PC-3 (cell line): ENCODE measurements around the gene ERCC6L2. TPM values are rescaled to one million over a fixed set of nuclear protein-coding genes. Genes with fewer than 3 reads are reported as not detected.

Experiments used
- ATAC-seq: fragments of 200-7000 bp; cut with Tn5 transposase; 2 replicates; pipeline ENCODE4 v1.9.1; 2020; ENCODE audit warnings: mild to moderate bottlenecking, moderate library complexity
- BruUV-seq: library from RNA; stranded (reverse); fragments of 400-500 nt; replicated peaks from 2 replicates; lab custom pipeline; 2021; lab: Mats Ljungman, UMichigan
- CTCF ChIA-PET: fragments of 300-600 bp; sonication (Branson Sonifier 250); formaldehyde crosslinking; loops from one replicate; lab custom pipeline; 2022; ENCODE audit warnings: antibody characterized with exemption; lab: Charles Lee
- POLR2A ChIA-PET: fragments of 300-600 bp; sonication (Branson Sonifier 250); formaldehyde crosslinking; loops from one replicate; lab custom pipeline; 2022; ENCODE audit warnings: antibody characterized with exemption; ENCODE audit not compliant: unreplicated experiment; lab: Charles Lee
- DNase-seq: peaks from one replicate; pipeline ENCODE4 v3.0.0-alpha.2; 2015
- H2AFZ ChIP-seq: fragments of 300-600 bp; sonication (generic); 2 replicates; pipeline ENCODE4 v1.6.0; 2016; ENCODE audit warnings: antibody characterized with exemption, low read length
- H3F3A ChIP-seq: fragments of 300-600 bp; sonication (generic); one replicate; pipeline ENCODE4 v1.6.0; 2017; ENCODE audit warnings: antibody characterized with exemption, low read length, control low read depth, mild to moderate bottlenecking; ENCODE audit not compliant: unreplicated experiment
- H3K27ac ChIP-seq: fragments of 300-600 bp; sonication (generic); 2 replicates; pipeline ENCODE4 v1.5.1; 2016; ENCODE audit warnings: mild to moderate bottlenecking, low read length
- H3K27me3 ChIP-seq: fragments of 300-600 bp; sonication (generic); 2 replicates; pipeline ENCODE4 v1.6.1; 2016; ENCODE audit warnings: low read length, mixed read lengths
- H3K36me3 ChIP-seq: fragments of 300-600 bp; sonication (generic); 2 replicates; pipeline ENCODE4 v1.6.1; 2016; ENCODE audit warnings: low read depth, mixed run types, low read length, mixed read lengths
- H3K4me1 ChIP-seq: fragments of 300-600 bp; sonication (generic); 2 replicates; pipeline ENCODE4 v1.5.1; 2016; ENCODE audit warnings: low read length; ENCODE audit not compliant: insufficient read depth
- H3K4me2 ChIP-seq: fragments of 300-600 bp; sonication (generic); 2 replicates; pipeline ENCODE4 v1.6.0; 2016; ENCODE audit warnings: low read length
- H3K4me3 ChIP-seq: fragments of 300-600 bp; sonication (generic); 2 replicates; pipeline ENCODE4 v1.5.1; 2016; ENCODE audit warnings: mild to moderate bottlenecking, low read length, mixed read lengths
- H3K79me2 ChIP-seq: fragments of 300-600 bp; sonication (generic); 2 replicates; pipeline ENCODE4 v1.6.1; 2017; ENCODE audit warnings: low read length, mixed read lengths
- H3K9ac ChIP-seq: fragments of 300-600 bp; sonication (generic); 2 replicates; pipeline ENCODE4 v1.6.0; 2016; ENCODE audit warnings: mild to moderate bottlenecking, low read length
- H3K9me2 ChIP-seq: fragments of 300-600 bp; sonication (generic); replicated peaks from 2 replicates; pipeline ENCODE4 v1.6.1; 2016; ENCODE audit warnings: mixed run types, low read length, mixed read lengths
- H3K9me3 ChIP-seq: fragments of 300-600 bp; sonication (generic); 2 replicates; pipeline ENCODE4 v1.6.1; 2016; ENCODE audit warnings: low read length, mixed read lengths
- H4K20me1 ChIP-seq: fragments of 300-600 bp; sonication (generic); 2 replicates; pipeline ENCODE4 v1.6.1; 2016; ENCODE audit warnings: low read length, mixed read lengths
- EZH2 ChIP-seq: fragments of 300-600 bp; sonication (generic); IDR thresholded peaks from one replicate; pipeline ENCODE4 v1.6.1; 2017; ENCODE audit warnings: antibody characterized with exemption, mild to moderate bottlenecking, low read length; ENCODE audit not compliant: unreplicated experiment
- EZH2phosphoT487 ChIP-seq: fragments of 300-600 bp; sonication (generic); IDR thresholded peaks from 2 replicates; pipeline ENCODE4 v1.6.1; 2018; ENCODE audit warnings: mild to moderate bottlenecking, antibody characterized with exemption, low read length, borderline replicate concordance
- intact Hi-C: fragments of 100-400 bp; cut with micrococcal nuclease; formaldehyde crosslinking; loops from 2 replicates; pipeline ENCODE4 v1.9.0; 2023
- total RNA-seq: library from RNA; depleted of rRNA; stranded (reverse); fragments of >200 nt; gene quantifications from 2 replicates; pipeline ENCODE4 v1.2.3, GENCODE V29; 2014
- TF ChIP-seq, protein P1 (sequence below): fragments of 300-600 bp; sonication (generic); conservative IDR thresholded peaks from 2 replicates; pipeline ENCODE4 v1.5.1; 2017; ENCODE audit warnings: antibody characterized with exemption, low read depth, mild to moderate bottlenecking, low read length

The ERCC6L2 gene
- total RNA-seq, 1 experiment from 2014 or later = 18.8 TPM

- ChIA-PET POLR2A (no interaction called here), CTCF (no interaction called here)
- no peak for DNase-seq
- no peak for ATAC-seq
- no peaks in the 10 kb centered on the region for H4K20me1 ChIP-seq
- H3K4me1 ChIP-seq = peaks cover 8% of the 10 kb centered on the region
- no peak overlapping the region for H3K27ac ChIP-seq
- no peaks in the 10 kb centered on the region for H3K9me3 ChIP-seq
- intact Hi-C loops = no loop called here
- no TSS peak for BruUV-seq
- no peaks in the 10 kb centered on the region for H3F3A ChIP-seq
- no peak overlapping the region for H3K4me2 ChIP-seq
- H2AFZ ChIP-seq = no peak overlapping the region
- H3K36me3 ChIP-seq = peaks cover 15% of the 10 kb centered on the region
- no peaks in the 10 kb centered on the region for H3K27me3 ChIP-seq
- H3K4me3 ChIP-seq = no peak overlapping the region
- no peaks in the 10 kb centered on the region for H3K9me2 ChIP-seq
- no peak overlapping the region for H3K9ac ChIP-seq
- TF ChIP-seq, protein P1, sequence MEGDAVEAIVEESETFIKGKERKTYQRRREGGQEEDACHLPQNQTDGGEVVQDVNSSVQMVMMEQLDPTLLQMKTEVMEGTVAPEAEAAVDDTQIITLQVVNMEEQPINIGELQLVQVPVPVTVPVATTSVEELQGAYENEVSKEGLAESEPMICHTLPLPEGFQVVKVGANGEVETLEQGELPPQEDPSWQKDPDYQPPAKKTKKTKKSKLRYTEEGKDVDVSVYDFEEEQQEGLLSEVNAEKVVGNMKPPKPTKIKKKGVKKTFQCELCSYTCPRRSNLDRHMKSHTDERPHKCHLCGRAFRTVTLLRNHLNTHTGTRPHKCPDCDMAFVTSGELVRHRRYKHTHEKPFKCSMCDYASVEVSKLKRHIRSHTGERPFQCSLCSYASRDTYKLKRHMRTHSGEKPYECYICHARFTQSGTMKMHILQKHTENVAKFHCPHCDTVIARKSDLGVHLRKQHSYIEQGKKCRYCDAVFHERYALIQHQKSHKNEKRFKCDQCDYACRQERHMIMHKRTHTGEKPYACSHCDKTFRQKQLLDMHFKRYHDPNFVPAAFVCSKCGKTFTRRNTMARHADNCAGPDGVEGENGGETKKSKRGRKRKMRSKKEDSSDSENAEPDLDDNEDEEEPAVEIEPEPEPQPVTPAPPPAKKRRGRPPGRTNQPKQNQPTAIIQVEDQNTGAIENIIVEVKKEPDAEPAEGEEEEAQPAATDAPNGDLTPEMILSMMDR = no peak
- TF ChIP-seq EZH2 (no peak), EZH2phosphoT487 (no peak)
- peaks cover 25% of the 10 kb centered on the region for H3K79me2 ChIP-seq
Observed at GRCh38 chr9:95870906-95871305, 4.6 kb upstream of the ERCC6L2 start.

- Histone ChIP-seq H3K27me3 (no peaks in the 10 kb centered on the region), H3F3A (no peaks in the 10 kb centered on the region), H3K36me3 (peaks cover 11% of the 10 kb centered on the region), H3K4me2 (no peak overlapping the region), H3K9me3 (no peaks in the 10 kb centered on the region), H4K20me1 (0 out of 2 replicates have a peak, but pooled peaks cover 4% of the 10 kb centered on the region), H3K4me1 (peaks cover 12% of the 10 kb centered on the region), H3K27ac (peak overlapping the region; percentile 96; the same call in 1 of the 2 replicates), H3K4me3 (no peak overlapping the region), H2AFZ (no peak overlapping the region; the same call in 1 of the 2 replicates), H3K9me2 (no peaks in the 10 kb centered on the region), H3K9ac (no peak overlapping the region), H3K79me2 (peaks cover 30% of the 10 kb centered on the region)
- intact Hi-C loops = no loop called here
- ChIA-PET POLR2A (no interaction called here), CTCF (interaction anchor here (1.2 kb wide), 1 partner anchor 138 kb away, joined by 3 read pairs; no protein-coding TSS in a partner anchor)
- no peak for ATAC-seq
- TF ChIP-seq EZH2 (no peak), EZH2phosphoT487 (no peak)
- TF ChIP-seq, protein P1 = no peak
- DNase-seq = peak; percentile 18
- BruUV-seq = no TSS peak
Observed at GRCh38 chr9:95874303-95874988, 1.0 kb upstream of the ERCC6L2 start.

GRCh38 chr9:95874989-95875304 lies 544 bp upstream of the ERCC6L2 start:
- BruUV-seq = TSS peak; percentile 73
- no peak overlapping the region; the same call in 1 of the 2 replicates for H2AFZ ChIP-seq
- POLR2A ChIA-PET = no interaction called here
- no peak overlapping the region for H3K9ac ChIP-seq
- H3K79me2 ChIP-seq = peaks cover 35% of the 10 kb centered on the region
- intact Hi-C loops = loop anchor here (5.0 kb wide), 2 partner anchors 83 to 363 kb away; no protein-coding TSS in a partner anchor
- TF ChIP-seq, protein P1 = no peak
- no peak for TF ChIP-seq EZH2phosphoT487
- TF ChIP-seq EZH2 = no peak
- 0 out of 2 replicates have a peak, but pooled peaks cover 6% of the 10 kb centered on the region for H4K20me1 ChIP-seq
- no peaks in the 10 kb centered on the region for H3F3A ChIP-seq
- ATAC-seq = peak; percentile 17
- no peaks in the 10 kb centered on the region for H3K27me3 ChIP-seq
- CTCF ChIA-PET = interaction anchor here (1.2 kb wide), 1 partner anchor 139 kb away, joined by 3 read pairs; no protein-coding TSS in a partner anchor
- no peak for DNase-seq
- H3K27ac ChIP-seq = peak overlapping the region; percentile 96
- H3K4me2 ChIP-seq = no peak overlapping the region
- peaks cover 17% of the 10 kb centered on the region for H3K4me1 ChIP-seq
- H3K9me3 ChIP-seq = no peaks in the 10 kb centered on the region
- peaks cover 11% of the 10 kb centered on the region for H3K36me3 ChIP-seq
- no peaks in the 10 kb centered on the region for H3K9me2 ChIP-seq
- H3K4me3 ChIP-seq = no peak overlapping the region
